GM12891 (cell line): ENCODE data around the gene REPIN1.
A peak's percentile ranks its signal among the peaks of the same experiment; 100 is the strongest.

Source experiments
- DNase-seq: peaks from one replicate; pipeline ENCODE4 v3.0.0; 2011; ENCODE audit warnings: low spot score; ENCODE audit not compliant: insufficient read length
- FAIRE-seq: peaks from 2 replicates; lab custom pipeline; 2011; peaks lifted over from hg19 to GRCh38; lab: Jason Lieb, UNC
- PAX5 ChIP-seq: IDR thresholded peaks from 2 replicates; pipeline ENCODE4 v1.6.1; 2011; ENCODE audit warnings: low read length, moderate library complexity, mild to moderate bottlenecking; ENCODE audit not compliant: insufficient read depth, severe bottlenecking
- POLR2A ChIP-seq: IDR thresholded peaks from 2 replicates; pipeline ENCODE4 v1.6.1; 2011; ENCODE audit warnings: low read depth, low read length, control low read depth
- POLR2AphosphoS5 ChIP-seq: IDR thresholded peaks from 2 replicates; pipeline ENCODE4 v1.6.1; 2011; ENCODE audit warnings: low read depth, low read length, control low read depth
- POU2F2 ChIP-seq: IDR thresholded peaks from 2 replicates; pipeline ENCODE4 v1.6.1; 2011; ENCODE audit warnings: low read depth, mild to moderate bottlenecking, control low read depth, low read length, moderate library complexity
- SPI1 ChIP-seq: IDR thresholded peaks from 2 replicates; pipeline ENCODE4 v1.6.1; 2011; ENCODE audit warnings: low read depth, low read length, control low read depth
- TAF1 ChIP-seq: IDR thresholded peaks from 2 replicates; pipeline ENCODE4 v1.6.1; 2011; ENCODE audit warnings: low read depth, low read length, control low read depth

REPIN1 gene

DNA sequence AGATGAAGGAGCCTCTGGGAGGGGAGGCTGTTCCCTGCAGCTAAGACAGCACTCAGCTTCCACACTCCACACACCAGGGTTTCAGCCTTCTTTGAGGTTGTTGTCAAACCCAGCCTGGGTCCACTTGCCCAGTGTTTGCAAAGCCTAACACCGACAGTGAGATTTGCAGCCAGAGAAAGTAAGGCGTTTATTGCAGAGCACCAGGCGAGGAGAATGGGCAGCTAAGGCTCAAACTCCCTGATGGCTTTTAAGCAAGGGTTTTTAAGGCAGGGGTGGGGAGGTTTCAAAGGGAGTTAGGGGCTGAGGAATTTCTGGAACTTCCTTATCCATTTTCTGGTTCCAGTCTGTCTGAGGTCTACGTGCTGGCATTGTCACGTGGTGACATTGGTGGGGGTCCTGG is 5.8 kb downstream of the REPIN1 start:
- no peak for TF ChIP-seq TAF1
- TF ChIP-seq SPI1: no peak
- no peak for TF ChIP-seq PAX5
- 0 out of 2 replicates have a peak, but pooled peaks have one; percentile 44 for TF ChIP-seq POLR2A
- TF ChIP-seq POU2F2: no peak
- no peak; the same call in 1 of the 2 replicates for TF ChIP-seq POLR2AphosphoS5
- no peak for DNase-seq
- FAIRE-seq: no peak

DNA sequence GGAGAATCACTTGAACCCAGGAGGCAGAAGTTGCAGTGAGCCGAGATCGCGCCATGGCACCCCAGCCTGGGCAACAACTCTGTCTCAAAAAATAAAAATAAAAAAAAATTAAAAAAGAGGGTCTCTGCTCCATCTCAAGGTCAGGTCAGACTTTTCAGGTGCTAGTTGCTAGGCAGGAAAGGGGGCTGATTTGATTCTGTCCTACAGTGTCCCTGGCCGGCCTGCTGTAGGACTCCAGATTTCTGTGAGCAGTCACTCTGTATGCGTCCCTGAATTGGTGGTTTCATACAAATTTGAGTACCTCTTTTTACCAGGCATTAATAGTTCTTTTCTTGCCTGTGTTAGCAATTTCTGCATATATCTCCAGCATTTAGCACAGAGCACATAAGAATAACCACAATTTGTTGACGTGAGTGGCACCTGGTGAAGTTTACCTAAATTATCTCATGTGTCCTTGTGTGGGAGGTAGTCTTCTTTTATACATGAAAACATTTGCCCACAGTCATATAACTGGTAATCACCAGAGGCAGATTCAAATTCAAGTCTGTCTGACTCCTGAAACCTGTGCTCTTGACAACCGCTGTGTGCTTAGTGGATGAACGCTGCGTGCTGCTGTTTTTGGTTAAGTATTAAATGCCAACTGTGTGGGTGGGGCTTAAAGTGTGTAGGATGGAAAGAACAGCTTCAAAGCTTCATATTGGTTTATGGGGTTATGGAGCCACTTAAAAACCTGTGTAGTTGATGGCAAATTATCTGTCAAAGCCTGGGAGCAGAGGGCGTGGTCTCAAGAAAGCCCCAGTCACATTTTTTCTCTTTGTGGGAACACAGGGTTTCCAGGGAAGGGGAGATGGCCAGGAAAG is 7.3 kb downstream of the REPIN1 start:
- TF ChIP-seq PAX5 (no peak), POU2F2 (peak; percentile 69; the same call in 1 of the 2 replicates), TAF1 (0 out of 2 replicates have a peak, but pooled peaks have one; percentile 45), POLR2AphosphoS5 (no peak), SPI1 (no peak)
- FAIRE-seq (peak; percentile 92), DNase-seq (no peak)

DNA sequence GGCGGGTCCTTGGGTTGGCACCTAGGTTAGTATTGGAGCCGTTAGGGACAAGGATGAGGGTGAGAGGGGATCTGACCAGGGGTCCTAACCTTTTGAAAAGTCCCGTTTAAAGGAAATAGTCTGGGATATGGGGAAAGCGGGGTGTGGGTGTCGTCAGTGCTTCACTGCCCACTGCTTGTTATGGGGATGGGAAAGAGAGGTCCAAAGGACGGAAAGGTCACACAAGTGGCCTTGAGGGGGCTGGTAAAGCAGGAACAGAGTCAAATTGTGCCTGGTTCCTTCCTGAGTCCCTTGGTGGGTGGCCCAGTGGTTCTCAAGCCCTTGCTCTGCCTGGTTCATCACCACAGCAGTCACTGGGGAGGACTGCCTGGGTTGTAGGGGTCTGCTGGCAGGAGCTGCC is 7.9 kb downstream of the REPIN1 start:
- DNase-seq: no peak
- TF ChIP-seq POU2F2 (peak; percentile 40; the same call in 1 of the 2 replicates), TAF1 (no peak), POLR2A (no peak), PAX5 (no peak)
- no peak for FAIRE-seq

DNA sequence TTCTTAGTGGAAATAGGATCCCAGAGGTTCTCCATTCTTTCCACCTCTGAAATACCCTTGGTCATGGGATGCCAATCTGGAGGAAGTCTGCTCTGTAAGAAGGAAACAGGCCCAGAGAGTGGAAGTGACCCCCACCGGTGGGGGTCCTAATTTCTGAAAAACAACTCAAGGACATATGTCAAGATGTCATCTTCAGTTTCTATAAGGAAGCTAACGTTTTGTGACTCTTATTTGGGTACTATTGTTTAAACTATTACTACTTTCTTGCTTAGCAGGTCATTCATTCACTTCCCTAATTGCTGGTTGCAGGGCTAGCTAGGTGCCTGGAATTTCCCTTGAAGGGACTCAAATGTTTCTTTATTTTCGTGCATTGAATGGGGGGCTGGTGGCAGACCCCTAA is 8.6 kb downstream of the REPIN1 start:
- DNase-seq: no peak
- no peak for TF ChIP-seq PAX5
- no peak for TF ChIP-seq POLR2A
- no peak for TF ChIP-seq TAF1
- no peak for TF ChIP-seq POLR2AphosphoS5
- TF ChIP-seq POU2F2: no peak
- peak; percentile 82 for TF ChIP-seq SPI1
- no peak for FAIRE-seq

DNA sequence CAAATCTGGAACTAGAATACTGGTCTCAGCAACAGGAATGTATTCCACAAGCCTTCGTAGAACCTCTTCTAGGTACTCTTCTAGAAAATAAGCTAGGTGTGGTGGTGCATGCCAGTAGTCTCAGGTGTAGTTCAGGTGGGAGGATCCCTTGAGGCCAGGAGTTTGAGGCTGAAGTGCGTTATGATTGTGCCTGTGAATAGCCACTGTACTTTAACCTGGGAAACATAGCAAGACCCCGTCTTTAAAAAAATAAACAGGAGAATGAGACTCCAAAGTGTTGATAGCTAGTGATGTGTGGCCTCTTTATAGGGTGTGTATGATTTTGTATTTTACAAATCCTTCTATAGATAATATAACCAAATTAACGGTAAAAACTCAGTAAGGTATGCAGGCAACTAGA is 9.0 kb downstream of the REPIN1 start:
- TF ChIP-seq TAF1 (no peak), POLR2AphosphoS5 (no peak), PAX5 (no peak), SPI1 (no peak), POLR2A (no peak), POU2F2 (no peak)
- FAIRE-seq: peak; percentile 56
- no peak for DNase-seq

DNA sequence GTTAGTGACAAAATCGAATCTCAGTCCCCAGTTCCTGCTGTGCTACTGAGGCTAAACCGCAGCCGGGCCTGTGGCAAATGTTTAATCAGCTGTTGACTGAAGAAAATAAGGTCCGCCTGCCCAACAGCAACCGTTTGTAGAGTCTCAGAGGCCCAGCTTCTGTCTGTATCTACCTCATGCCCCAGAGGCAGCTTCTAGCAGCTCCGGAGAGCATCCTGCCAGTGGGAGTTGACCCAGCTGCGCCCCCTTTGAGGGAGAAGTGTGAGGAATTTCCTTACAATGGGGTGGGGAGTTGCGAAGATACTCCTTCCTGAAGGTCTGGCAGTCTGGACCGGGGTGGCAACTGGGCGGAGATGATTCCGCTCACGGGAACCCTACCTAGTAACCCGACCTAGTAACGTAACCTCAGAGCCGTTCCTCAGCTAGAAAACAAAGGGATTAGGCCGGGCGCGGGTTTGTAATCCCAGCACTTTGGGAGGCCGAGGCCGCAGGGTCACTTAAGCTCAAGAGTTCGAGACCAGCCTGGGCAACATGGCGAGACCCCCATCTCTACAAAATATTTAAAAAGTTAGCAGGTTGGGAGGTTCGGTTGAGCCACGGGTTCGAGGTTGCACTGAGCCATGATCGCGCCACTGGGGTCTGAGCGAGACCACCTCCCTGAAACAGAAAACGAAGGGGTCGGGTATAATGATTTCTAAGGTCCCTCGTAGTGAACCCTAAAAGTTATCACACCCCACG is 9.7 kb downstream of the REPIN1 start:
- DNase-seq (no peak), FAIRE-seq (peak; percentile 69)
- 0 out of 2 replicates have a peak, but pooled peaks have one; percentile 36 for TF ChIP-seq POLR2AphosphoS5
- TF ChIP-seq TAF1: no peak
- TF ChIP-seq POU2F2: 0 out of 2 replicates have a peak, but pooled peaks have one; percentile 25
- peak; percentile 26; the same call in 1 of the 2 replicates for TF ChIP-seq SPI1
- no peak for TF ChIP-seq PAX5
- no peak; the same call in 1 of the 2 replicates for TF ChIP-seq POLR2A

DNA sequence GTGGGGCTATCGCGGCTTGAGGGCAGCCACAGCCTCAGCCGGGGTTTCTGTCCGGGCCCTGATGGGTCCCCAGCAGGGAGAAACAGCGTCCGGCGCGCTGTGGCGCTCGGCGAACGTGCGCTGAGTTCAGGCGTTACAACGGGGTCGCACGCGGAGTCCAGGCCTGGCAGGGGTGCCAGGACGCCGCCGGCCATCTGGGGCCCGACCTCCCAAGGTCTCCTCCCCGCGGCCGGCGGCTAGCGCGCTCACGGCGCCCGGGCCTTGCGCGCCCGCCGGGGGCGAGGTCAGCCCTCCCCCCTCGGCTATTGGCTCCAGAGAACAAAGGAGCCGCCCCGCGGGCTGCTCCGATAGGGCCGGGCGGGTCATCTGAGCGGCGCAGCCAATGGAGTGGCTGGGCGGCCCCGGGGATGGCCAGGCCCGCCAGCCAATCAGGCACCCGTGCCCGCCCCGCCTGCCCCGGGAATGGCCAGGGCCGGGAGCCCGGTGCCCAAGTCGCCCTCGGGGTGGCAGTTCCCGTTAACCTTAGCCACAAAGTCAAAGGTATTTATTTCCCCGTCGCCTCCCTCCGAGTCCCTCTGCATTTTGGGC is 10.3 kb downstream of the REPIN1 start, which contains the start of gene ZNF775:
TSS of gene ZNF775 (plus strand) at position 478 of the 588 bp plus-strand sequence. CDS start 9,141 bp downstream, outside the sequence.
- FAIRE-seq (peak; percentile 84), DNase-seq (peak; percentile 99)
- TF ChIP-seq POU2F2 (peak; percentile 31; the same call in 1 of the 2 replicates), PAX5 (no peak), SPI1 (0 out of 2 replicates have a peak, but pooled peaks have one; percentile 15), POLR2AphosphoS5 (peak; percentile 82), POLR2A (peak; percentile 84), TAF1 (peak; percentile 79)

DNA sequence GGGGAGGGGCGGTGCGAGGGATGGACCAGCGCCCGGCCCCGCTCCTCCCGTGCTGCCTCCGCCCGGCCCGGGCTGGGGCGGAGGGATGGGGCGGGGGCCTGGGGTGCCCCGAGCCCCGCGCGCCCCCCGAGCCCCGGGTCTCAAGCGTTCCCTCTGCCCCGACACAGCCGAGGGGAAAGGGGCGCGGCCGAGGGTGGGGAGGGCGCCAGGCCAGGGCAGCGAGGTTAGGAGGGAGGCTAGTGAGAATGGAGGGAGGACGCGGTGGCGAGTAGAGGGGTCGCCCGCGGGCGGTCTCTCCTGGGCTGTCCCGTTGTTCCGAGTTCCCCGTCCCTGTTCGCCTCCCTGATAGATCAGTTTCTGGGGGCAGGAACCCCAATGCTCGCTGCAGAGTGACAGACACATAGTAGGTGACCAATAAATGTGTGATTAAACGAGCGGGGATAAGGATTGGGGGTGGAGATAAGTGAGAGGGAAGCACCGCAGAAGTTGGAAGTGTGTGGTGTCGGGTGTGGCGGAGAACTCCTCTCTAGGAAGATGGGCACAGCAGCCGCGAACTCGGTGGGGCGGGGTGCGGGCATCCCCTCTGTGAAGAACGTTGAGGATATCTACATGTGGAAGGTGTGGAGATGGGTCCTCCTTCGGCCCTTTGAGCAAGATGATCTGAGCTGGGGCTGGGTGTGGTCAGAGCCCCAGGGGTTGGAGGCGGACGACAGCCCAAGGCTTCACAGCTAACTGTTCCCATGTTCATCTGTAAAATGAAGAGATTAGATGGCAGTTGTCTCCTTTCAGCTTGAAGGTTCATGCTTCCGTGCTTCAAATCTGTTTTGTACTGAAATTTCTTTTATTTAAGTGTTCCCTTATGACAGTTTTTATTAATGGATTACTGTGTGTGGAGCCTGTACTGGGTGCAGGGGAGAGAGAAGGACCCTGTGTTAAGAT is 11.1 kb downstream of the REPIN1 start:
- FAIRE-seq (peak; percentile 76), DNase-seq (no peak)
- TF ChIP-seq PAX5: no peak
- peak; percentile 38 for TF ChIP-seq POLR2A
- TF ChIP-seq TAF1: no peak
- TF ChIP-seq POU2F2: no peak; the same call in 1 of the 2 replicates
- TF ChIP-seq POLR2AphosphoS5: peak; percentile 52; the same call in 1 of the 2 replicates
- no peak for TF ChIP-seq SPI1
